Stomach (tissue), 4 donors: ENCODE measurements around the gene DDX56.

ENCODE experiments used
- POLR2A ChIP-seq, 4 donors: fragments of 450-650 bp; IDR thresholded peaks; one replicate each; pipeline ENCODE4 v1.6.1; 2016; ENCODE audit warnings: antibody characterized with exemption in 4 of 4, control low read depth in 2 of 4, mild to moderate bottlenecking in 1 of 4, moderate library complexity in 1 of 4
- TF ChIP-seq, protein P1 (sequence below), 7 experiments: fragments of 450-650 bp in 4 of 7; fragments of 200-600 bp in 3 of 7; sonication (generic) in 3 of 7; IDR thresholded peaks; one replicate each; pipeline ENCODE4 v1.5.1; 2016 to 2019; ENCODE audit warnings: antibody characterized with exemption in 7 of 7, control low read depth in 2 of 7, mild to moderate bottlenecking in 1 of 7

- TF ChIP-seq, protein P1, sequence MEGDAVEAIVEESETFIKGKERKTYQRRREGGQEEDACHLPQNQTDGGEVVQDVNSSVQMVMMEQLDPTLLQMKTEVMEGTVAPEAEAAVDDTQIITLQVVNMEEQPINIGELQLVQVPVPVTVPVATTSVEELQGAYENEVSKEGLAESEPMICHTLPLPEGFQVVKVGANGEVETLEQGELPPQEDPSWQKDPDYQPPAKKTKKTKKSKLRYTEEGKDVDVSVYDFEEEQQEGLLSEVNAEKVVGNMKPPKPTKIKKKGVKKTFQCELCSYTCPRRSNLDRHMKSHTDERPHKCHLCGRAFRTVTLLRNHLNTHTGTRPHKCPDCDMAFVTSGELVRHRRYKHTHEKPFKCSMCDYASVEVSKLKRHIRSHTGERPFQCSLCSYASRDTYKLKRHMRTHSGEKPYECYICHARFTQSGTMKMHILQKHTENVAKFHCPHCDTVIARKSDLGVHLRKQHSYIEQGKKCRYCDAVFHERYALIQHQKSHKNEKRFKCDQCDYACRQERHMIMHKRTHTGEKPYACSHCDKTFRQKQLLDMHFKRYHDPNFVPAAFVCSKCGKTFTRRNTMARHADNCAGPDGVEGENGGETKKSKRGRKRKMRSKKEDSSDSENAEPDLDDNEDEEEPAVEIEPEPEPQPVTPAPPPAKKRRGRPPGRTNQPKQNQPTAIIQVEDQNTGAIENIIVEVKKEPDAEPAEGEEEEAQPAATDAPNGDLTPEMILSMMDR (IDR thresholded peaks at IDR 0.05): no peak
- TF ChIP-seq POLR2A (IDR thresholded peaks at IDR 0.05): no peak
Observed at GRCh38 chr7:44539669-44540506, 33.8 kb downstream of the DDX56 start.
